Type B pancreatic cell (in vitro differentiated cells): Measurements from ENCODE around the gene OTUB1. TPM values are rescaled to one million over a fixed set of nuclear protein-coding genes. Genes with fewer than 3 reads are reported as not detected.
"Not testable (repeated sequence)": the region's sequence is repeated elsewhere in the genome, so short reads cannot be mapped to it uniquely, and the experiment has no call there.

ENCODE experiments used
- DNase-seq: peaks from one replicate; pipeline ENCODE4 v3.0.0; 2021; ENCODE audit warnings: mixed read lengths; ENCODE audit not compliant: unreplicated experiment; ENCODE audit errors: extremely low spot score
- H3K27ac Mint-ChIP-seq: 2 replicates; pipeline ENCODE4 v1.8.0; 2021; ENCODE audit warnings: mild to moderate bottlenecking, mixed read lengths
- H3K27me3 Mint-ChIP-seq: 2 replicates; pipeline ENCODE4 v1.8.0; 2021; ENCODE audit warnings: mixed read lengths
- H3K36me3 Mint-ChIP-seq: 2 replicates; pipeline ENCODE4 v1.8.0; 2021; ENCODE audit warnings: mixed read lengths
- H3K4me1 Mint-ChIP-seq: one replicate; pipeline ENCODE4 v1.8.0; 2021; ENCODE audit warnings: mixed read lengths; ENCODE audit not compliant: unreplicated experiment
- H3K4me3 Mint-ChIP-seq: 2 replicates; pipeline ENCODE4 v1.8.0; 2021; ENCODE audit warnings: mild to moderate bottlenecking, mixed read lengths
- H3K9me3 Mint-ChIP-seq: 2 replicates; pipeline ENCODE4 v1.8.0; 2021; ENCODE audit warnings: mixed read lengths
- CTCF ChIP-seq: fragments of 200-600 bp; sonication (generic); conservative IDR thresholded peaks from 2 replicates; pipeline ENCODE4 v1.5.0; 2021; ENCODE audit warnings: antibody characterized with exemption, mild to moderate bottlenecking
- total RNA-seq: library from RNA; stranded (reverse); gene quantifications from 2 replicates; pipeline ENCODE4 v1.2.1, GENCODE V29; 2021; ENCODE audit warnings: low replicate concordance

OTUB1 gene
- total RNA-seq, 1 donor from 2014 or later: 105 TPM

GRCh38 chr11:63969461-63969860 lies 16.8 kb upstream of the OTUB1 start:
- no peak for DNase-seq
- H3K36me3 Mint-ChIP-seq: no peaks in the 10 kb centered on the region
- H3K9me3 Mint-ChIP-seq: no peaks in the 10 kb centered on the region
- no peak overlapping the region for H3K27ac Mint-ChIP-seq
- H3K4me1 Mint-ChIP-seq: peaks cover 4% of the 10 kb centered on the region
- H3K4me3 Mint-ChIP-seq: no peak overlapping the region
- no peaks in the 10 kb centered on the region for H3K27me3 Mint-ChIP-seq
- no peak for TF ChIP-seq CTCF

GRCh38 chr11:63970902-63971301 lies 15.3 kb upstream of the OTUB1 start:
- Mint-ChIP-seq H3K4me1 (peaks cover 2% of the 10 kb centered on the region), H3K9me3 (no peaks in the 10 kb centered on the region), H3K36me3 (no peaks in the 10 kb centered on the region), H3K27me3 (no peaks in the 10 kb centered on the region), H3K27ac (no peak overlapping the region), H3K4me3 (no peak overlapping the region)
- no peak for DNase-seq
- no peak for TF ChIP-seq CTCF

GRCh38 chr11:63973912-63974258 lies 12.4 kb upstream of the OTUB1 start:
- H3K36me3 Mint-ChIP-seq, H3K27me3 Mint-ChIP-seq, DNase-seq, H3K9me3 Mint-ChIP-seq: not testable (repeated sequence)
- Mint-ChIP-seq H3K4me3 (peak overlapping the region; percentile 100), H3K27ac (peak overlapping the region; percentile 99), H3K4me1 (peaks cover 16% of the 10 kb centered on the region)

GRCh38 chr11:63974259-63975143 lies 11.7 kb upstream of the OTUB1 start, which contains the start of gene COX8A:
COX8A (plus strand) TSS chr11:63974620; CDS start chr11:63974681, 61 bp downstream.
- Mint-ChIP-seq H3K9me3 (no peaks in the 10 kb centered on the region), H3K36me3 (no peaks in the 10 kb centered on the region), H3K27me3 (no peaks in the 10 kb centered on the region), H3K4me3 (peak within 1 kb of the TSS; percentile 100), H3K4me1 (peaks cover 19% of the 10 kb centered on the region), H3K27ac (peak within 1 kb of the TSS; percentile 99)
- DNase-seq: peak; percentile 94
- peak; percentile 22 for TF ChIP-seq CTCF

GRCh38 chr11:63978551-63979239 lies 7.5 kb upstream of the OTUB1 start:
- Mint-ChIP-seq H3K36me3 (peaks cover 4% of the 10 kb centered on the region), H3K27me3 (no peaks in the 10 kb centered on the region), H3K9me3 (no peaks in the 10 kb centered on the region), H3K27ac (peak overlapping the region; percentile 91), H3K4me1 (peaks cover 24% of the 10 kb centered on the region), H3K4me3 (peak overlapping the region; percentile 58)
- DNase-seq: no peak
- TF ChIP-seq CTCF: no peak

- Mint-ChIP-seq H3K36me3 (peaks cover 4% of the 10 kb centered on the region), H3K4me1 (peaks cover 24% of the 10 kb centered on the region), H3K27me3 (no peaks in the 10 kb centered on the region), H3K27ac (no peak overlapping the region), H3K4me3 (no peak overlapping the region), H3K9me3 (no peaks in the 10 kb centered on the region)
- TF ChIP-seq CTCF: no peak
- DNase-seq: no peak
These were observed 6.8 kb upstream of the OTUB1 start for GRCh38 chr11:63979426-63979825.
